ENCODE results near the gene ILKAP. TPM values are rescaled to one million over a fixed set of nuclear protein-coding genes. Genes with fewer than 3 reads are reported as not detected.

Gene ILKAP
- total RNA-seq, 1 experiment from 2014 or later, result 53.4 TPM

GRCh38 chr2:238151628-238152235 lies 51.8 kb downstream of the ILKAP start:
- POLR2A ChIA-PET, result interaction anchor here (0.6 kb wide), 1 partner anchor 11 kb away, joined by 5 read pairs; no protein-coding TSS in a partner anchor

GRCh38 chr2:238151205-238151604 lies 52.3 kb downstream of the ILKAP start:
- H3K9me3 ChIP-seq (ENCODE audit: control insufficient read depth in 1 of 2, insufficient read depth in 1 of 2, low read depth in 1 of 2, low read length in 2 of 2), result no peaks in the 10 kb centered on the region
- H3K9ac ChIP-seq (ENCODE audit: low read length), result no peak overlapping the region
- H3K27me3 ChIP-seq (ENCODE audit: insufficient read depth, low read length), result no peaks in the 10 kb centered on the region
- no peaks in the 10 kb centered on the region for H4K20me1 ChIP-seq (ENCODE audit: insufficient read depth)
- H3K36me3 ChIP-seq (ENCODE audit: control insufficient read depth in 1 of 2, insufficient read depth in 2 of 2, low read length in 2 of 2), result no peaks in the 10 kb centered on the region
- POLR2A ChIA-PET, result no interaction called here
- H3K4me1 ChIP-seq (ENCODE audit: control insufficient read depth in 1 of 2, insufficient read depth in 2 of 2, low read length in 2 of 2), result peaks cover 4 to 8% of the 10 kb centered on the region in 2 experiments; a peak in 3 of 4 replicates
- RAD21 ChIA-PET (ENCODE audit: low non-redundant PET in 1 of 2, low total read pairs in 2 of 2, uncharacterized antibody in 2 of 2, unreplicated experiment in 2 of 2), result no interaction called here
- intact Hi-C loops (cut with micrococcal nuclease), result no loop called here
- H3K79me2 ChIP-seq (ENCODE audit: insufficient read depth, low read length), result no peaks in the 10 kb centered on the region
- H3K4me2 ChIP-seq (ENCODE audit: low read length), result no peak overlapping the region
- ATAC-seq, result no peak
- no peak overlapping the region for H3K4me3 ChIP-seq (replicated peaks in 1 of 2; ENCODE audit: low read depth in 1 of 2, low read length in 2 of 2)
- CTCF ChIA-PET, result no interaction called here
- no peak for DNase-seq (ENCODE audit: low read depth, low spot score)
- TF ChIP-seq EZH2 (IDR thresholded peaks at IDR 0.05) (no peak), CEBPB (IDR thresholded peaks at IDR 0.05; ENCODE audit: low read depth) (no peak), ZFX (IDR thresholded peaks at IDR 0.05) (no peak), POLR2A (IDR thresholded peaks at IDR 0.05; ENCODE audit: borderline replicate concordance, extremely low read depth, insufficient read depth, insufficient read length) (no peak), POLR2AphosphoS5 (IDR thresholded peaks at IDR 0.05; ENCODE audit: low read depth, low read length) (no peak), RAD21 (IDR thresholded peaks at IDR 0.05; ENCODE audit: low read depth) (no peak)
- no peaks in the 10 kb centered on the region for H3K9me2 ChIP-seq (ENCODE audit: insufficient read depth)
- H3K27ac ChIP-seq (ENCODE audit: low read depth, low read length), result no peak overlapping the region
- no peak overlapping the region for H2AFZ ChIP-seq (ENCODE audit: low read depth, low read length, poor library complexity, severe bottlenecking)
- no TSS peak for BruUV-seq (replicated peaks)

More at GRCh38 chr2:238151628-238152235, 51.8 kb downstream of the ILKAP start:
- TF ChIP-seq ELF1 (IDR thresholded peaks at IDR 0.05; ENCODE audit: borderline replicate concordance, low read depth) (no peak), ZNF274 (IDR thresholded peaks at IDR 0.05; ENCODE audit: low read depth, low read length) (no peak), JUND (IDR thresholded peaks at IDR 0.05) (no peak)
- Histone ChIP-seq H2AFZ (ENCODE audit: low read depth, low read length, poor library complexity, severe bottlenecking) (no peak overlapping the region), H3K36me3 (ENCODE audit: control insufficient read depth in 1 of 2, insufficient read depth in 2 of 2, low read length in 2 of 2) (no peaks in the 10 kb centered on the region), H3K9me2 (ENCODE audit: insufficient read depth) (no peaks in the 10 kb centered on the region), H3K27ac (ENCODE audit: low read depth, low read length) (no peak overlapping the region), H4K20me1 (ENCODE audit: insufficient read depth) (no peaks in the 10 kb centered on the region), H3K9me3 (ENCODE audit: control insufficient read depth in 1 of 2, insufficient read depth in 1 of 2, low read depth in 1 of 2, low read length in 2 of 2) (no peaks in the 10 kb centered on the region), H3K4me3 (replicated peaks in 1 of 2; ENCODE audit: low read depth in 1 of 2, low read length in 2 of 2) (no peak overlapping the region), H3K4me1 (ENCODE audit: control insufficient read depth in 1 of 2, insufficient read depth in 2 of 2, low read length in 2 of 2) (peaks cover 4 to 5% of the 10 kb centered on the region in 2 experiments; a peak in 3 of 4 replicates), H3K79me2 (ENCODE audit: insufficient read depth, low read length) (no peaks in the 10 kb centered on the region), H3K27me3 (ENCODE audit: insufficient read depth, low read length) (no peaks in the 10 kb centered on the region), H3K4me2 (ENCODE audit: low read length) (no peak overlapping the region), H3K9ac (ENCODE audit: low read length) (no peak overlapping the region)
- intact Hi-C loops (cut with micrococcal nuclease), result no loop called here
- DNase-seq (ENCODE audit: low read depth, low spot score), result no peak
- peak; percentile 51 for ATAC-seq
- no TSS peak for BruUV-seq (replicated peaks)
- ChIA-PET RAD21 (ENCODE audit: low non-redundant PET in 1 of 2, low total read pairs in 2 of 2, uncharacterized antibody in 2 of 2, unreplicated experiment in 2 of 2) (no interaction called here), CTCF (interaction anchor here (1.0 to 2.2 kb wide), 2 partner anchors 10 to 13 kb away, joined by 4 to 6 read pairs; no protein-coding TSS in a partner anchor)
